NB4 (cell line): Measurements from ENCODE around the gene FERMT3.

Source experiments
- DNase-seq: peaks from one replicate; pipeline ENCODE4 v3.0.0; 2010; ENCODE audit warnings: low read depth
- H3K4me3 ChIP-seq: one replicate; pipeline ENCODE4 v1.5.1; 2011; ENCODE audit warnings: mild to moderate bottlenecking, low read depth, low read length, moderate library complexity
- MYC ChIP-seq: IDR thresholded peaks from 2 replicates; pipeline ENCODE4 v1.6.1; 2011; ENCODE audit warnings: low read depth, low read length
- POLR2A ChIP-seq: IDR thresholded peaks from 2 replicates; pipeline ENCODE4 v1.6.1; 2011; ENCODE audit warnings: mild to moderate bottlenecking; ENCODE audit not compliant: insufficient read length; ENCODE audit errors: extremely low read depth
- TF ChIP-seq, protein P1 (sequence below): IDR thresholded peaks from one replicate; pipeline ENCODE4 v1.5.1; 2012; ENCODE audit warnings: low read depth, low read length
- TF ChIP-seq, protein P2 (sequence below): IDR thresholded peaks from 2 replicates; pipeline ENCODE4 v1.6.1; 2011; ENCODE audit warnings: low read depth, low read length

The FERMT3 gene

DNA sequence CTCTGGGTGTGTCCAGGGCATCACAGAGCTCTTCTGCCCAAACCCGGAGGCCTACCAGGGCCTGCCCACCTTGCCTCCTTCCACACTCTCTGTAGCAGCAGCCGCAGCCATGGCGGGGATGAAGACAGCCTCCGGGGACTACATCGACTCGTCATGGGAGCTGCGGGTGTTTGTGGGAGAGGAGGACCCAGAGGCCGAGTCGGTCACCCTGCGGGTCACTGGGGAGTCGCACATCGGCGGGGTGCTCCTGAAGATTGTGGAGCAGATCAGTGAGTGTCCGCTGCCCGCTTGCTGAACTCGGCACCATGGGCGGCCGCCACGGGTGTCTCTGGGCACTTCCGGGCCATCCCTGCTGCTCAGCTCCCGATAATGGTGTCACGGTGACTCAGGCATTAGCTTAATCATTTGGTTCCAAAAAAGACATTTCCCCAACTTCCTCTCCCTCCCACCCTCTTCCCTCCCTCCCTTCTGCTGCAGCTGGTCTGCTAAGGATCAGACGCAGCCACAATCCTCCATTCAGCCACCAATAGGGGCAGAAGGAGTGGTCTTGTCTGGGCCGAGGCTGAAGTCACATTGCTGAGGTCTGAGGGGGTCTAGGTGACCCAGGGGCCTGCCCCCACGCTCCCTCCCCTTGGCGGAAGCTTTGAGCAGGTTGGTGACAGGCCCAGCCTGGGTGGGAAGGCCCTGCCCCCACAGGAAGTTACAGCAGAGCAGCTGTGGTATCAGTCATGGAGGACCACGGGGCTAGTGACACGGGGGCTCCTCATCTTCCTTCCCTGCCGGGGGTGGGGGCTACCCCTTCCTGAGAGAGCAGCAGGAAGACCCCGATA is 950 bp downstream of the FERMT3 start:
- H3K4me3 ChIP-seq, result peak overlapping the region; percentile 95
- peak; percentile 95 for DNase-seq
- TF ChIP-seq, protein P1, sequence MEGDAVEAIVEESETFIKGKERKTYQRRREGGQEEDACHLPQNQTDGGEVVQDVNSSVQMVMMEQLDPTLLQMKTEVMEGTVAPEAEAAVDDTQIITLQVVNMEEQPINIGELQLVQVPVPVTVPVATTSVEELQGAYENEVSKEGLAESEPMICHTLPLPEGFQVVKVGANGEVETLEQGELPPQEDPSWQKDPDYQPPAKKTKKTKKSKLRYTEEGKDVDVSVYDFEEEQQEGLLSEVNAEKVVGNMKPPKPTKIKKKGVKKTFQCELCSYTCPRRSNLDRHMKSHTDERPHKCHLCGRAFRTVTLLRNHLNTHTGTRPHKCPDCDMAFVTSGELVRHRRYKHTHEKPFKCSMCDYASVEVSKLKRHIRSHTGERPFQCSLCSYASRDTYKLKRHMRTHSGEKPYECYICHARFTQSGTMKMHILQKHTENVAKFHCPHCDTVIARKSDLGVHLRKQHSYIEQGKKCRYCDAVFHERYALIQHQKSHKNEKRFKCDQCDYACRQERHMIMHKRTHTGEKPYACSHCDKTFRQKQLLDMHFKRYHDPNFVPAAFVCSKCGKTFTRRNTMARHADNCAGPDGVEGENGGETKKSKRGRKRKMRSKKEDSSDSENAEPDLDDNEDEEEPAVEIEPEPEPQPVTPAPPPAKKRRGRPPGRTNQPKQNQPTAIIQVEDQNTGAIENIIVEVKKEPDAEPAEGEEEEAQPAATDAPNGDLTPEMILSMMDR, result no peak
- TF ChIP-seq MYC (peak; percentile 71), POLR2A (peak; percentile 40)
- TF ChIP-seq, protein P2, sequence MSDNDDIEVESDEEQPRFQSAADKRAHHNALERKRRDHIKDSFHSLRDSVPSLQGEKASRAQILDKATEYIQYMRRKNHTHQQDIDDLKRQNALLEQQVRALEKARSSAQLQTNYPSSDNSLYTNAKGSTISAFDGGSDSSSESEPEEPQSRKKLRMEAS, result peak; percentile 61

DNA sequence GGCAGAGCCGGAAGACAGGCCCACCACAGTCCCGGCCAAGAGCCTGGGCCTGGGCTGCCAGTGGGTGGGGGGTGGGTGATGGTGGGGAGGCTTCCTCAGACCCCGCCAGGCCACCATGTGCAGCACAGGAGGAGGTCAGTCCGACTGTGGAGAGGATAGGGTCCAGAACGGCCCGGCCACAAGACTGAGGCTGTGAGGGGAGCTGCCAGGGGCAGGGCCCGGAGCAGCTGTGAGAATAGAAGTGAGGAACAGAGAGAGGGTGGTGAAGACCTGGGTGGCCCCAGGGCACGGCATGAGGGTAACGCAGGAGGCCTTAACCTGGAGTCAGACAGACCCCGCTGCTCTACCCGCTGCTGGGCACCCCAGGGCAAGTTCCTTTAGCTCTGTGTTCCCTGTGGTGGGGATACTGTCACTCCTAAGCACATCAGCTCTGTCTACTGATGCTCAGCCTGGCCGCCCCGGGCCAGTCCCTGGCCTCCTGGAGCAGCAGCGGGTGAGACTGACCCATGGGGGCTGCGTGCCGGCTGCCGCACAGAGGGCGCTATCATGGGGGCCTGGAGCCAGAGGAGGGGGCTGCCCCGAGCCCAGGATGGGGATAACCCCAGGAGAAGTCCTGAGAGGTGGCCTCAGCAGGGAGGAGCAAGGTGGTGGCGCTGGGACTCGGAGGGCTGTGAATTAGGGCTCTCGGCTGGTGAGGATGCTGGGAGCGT is 1.7 kb downstream of the FERMT3 start:
- H3K4me3 ChIP-seq, result peak overlapping the region; percentile 95
- TF ChIP-seq, protein P2, result no peak
- no peak for DNase-seq

DNA sequence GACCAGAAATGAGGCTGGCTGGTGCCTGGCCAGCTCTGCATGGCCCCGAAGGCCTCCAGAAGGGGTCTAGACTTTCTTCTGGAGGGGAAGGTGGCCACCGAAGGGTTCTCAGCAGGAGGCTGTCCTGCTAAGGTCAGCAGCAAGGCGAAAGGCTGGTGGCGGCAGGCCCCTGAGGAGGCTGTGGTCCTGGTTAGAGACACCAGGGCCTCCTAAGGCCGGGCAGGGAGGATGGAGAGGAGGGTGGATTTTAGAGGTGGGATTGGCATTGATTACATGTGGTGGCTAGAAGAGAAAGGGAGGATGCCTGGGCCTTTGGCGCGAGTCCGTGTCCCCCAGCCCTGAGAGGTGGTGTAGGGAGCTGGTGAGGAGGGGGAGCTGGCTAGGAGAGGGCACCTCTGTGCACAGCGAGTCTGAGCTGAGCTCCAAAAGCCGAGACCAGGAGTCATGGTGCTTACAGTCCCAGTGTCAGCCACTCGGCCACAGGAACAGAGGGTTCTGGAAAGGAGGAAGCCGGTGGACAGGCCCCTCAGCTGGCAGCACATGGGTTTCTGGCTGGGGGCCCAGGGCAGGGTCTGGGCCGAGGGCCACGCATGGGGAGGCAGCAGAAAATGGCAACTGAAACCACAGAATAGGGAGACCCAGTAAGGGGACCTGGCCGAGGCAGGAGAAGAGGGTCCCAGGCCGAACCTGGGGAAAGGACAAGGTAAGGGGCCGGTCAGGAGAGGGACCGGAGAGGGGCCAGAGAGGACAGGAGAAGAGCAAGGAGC is 2.5 kb downstream of the FERMT3 start:
- TF ChIP-seq, protein P1, result no peak
- TF ChIP-seq MYC (no peak), POLR2A (no peak)
- TF ChIP-seq, protein P2, result no peak
- no peak for DNase-seq
- H3K4me3 ChIP-seq, result no peak overlapping the region

DNA sequence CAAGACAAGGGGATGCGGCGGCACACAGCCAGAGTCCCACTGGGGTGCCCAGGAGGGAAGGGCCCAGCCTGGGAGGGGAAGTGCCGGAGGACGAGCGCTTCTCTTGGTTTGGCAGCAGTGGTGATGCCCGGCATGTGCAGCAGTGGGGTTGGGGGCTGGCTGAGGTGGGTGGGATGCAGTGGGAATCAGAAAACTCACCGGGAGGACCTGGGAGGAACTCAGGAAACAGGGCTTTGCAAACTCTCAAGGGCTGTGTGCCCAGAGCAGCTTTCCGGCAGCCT is 3.0 kb downstream of the FERMT3 start:
- DNase-seq, result no peak
- no peak overlapping the region for H3K4me3 ChIP-seq
- TF ChIP-seq POLR2A, result no peak
- TF ChIP-seq, protein P2, result no peak
- TF ChIP-seq, protein P1, result no peak
- TF ChIP-seq MYC, result no peak

DNA sequence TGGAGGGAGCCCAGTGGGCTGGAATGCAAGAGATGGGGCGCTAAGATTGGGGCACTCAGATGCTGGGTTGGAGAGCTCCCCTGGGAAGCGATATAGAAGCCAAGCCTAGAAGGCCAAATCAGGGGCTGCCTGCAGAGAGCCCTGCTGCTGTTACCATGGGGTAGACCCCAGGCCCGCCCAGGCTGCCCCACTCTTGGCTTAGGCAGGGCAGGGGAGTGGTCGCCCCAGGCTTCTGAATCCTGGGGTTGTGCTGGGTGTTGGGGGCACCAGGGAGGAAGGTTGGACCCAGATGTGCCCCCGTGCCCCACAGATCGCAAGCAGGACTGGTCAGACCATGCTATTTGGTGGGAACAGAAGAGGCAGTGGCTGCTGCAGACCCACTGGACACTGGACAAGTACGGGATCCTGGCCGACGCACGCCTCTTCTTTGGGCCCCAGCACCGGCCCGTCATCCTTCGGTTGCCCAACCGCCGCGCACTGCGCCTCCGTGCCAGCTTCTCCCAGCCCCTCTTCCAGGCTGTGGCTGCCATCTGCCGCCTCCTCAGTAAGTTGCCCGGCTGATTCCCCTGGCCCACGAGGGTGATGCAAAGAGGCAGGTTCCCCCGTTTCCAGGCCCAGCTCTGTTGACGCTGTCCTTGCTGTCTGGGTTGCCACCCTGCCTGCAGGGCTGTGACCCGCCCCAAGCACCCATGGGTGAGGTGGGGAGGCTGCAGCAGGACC is 3.9 kb downstream of the FERMT3 start:
- DNase-seq, result no peak
- no peak for TF ChIP-seq POLR2A
- TF ChIP-seq, protein P2, result no peak
- no peak overlapping the region for H3K4me3 ChIP-seq

DNA sequence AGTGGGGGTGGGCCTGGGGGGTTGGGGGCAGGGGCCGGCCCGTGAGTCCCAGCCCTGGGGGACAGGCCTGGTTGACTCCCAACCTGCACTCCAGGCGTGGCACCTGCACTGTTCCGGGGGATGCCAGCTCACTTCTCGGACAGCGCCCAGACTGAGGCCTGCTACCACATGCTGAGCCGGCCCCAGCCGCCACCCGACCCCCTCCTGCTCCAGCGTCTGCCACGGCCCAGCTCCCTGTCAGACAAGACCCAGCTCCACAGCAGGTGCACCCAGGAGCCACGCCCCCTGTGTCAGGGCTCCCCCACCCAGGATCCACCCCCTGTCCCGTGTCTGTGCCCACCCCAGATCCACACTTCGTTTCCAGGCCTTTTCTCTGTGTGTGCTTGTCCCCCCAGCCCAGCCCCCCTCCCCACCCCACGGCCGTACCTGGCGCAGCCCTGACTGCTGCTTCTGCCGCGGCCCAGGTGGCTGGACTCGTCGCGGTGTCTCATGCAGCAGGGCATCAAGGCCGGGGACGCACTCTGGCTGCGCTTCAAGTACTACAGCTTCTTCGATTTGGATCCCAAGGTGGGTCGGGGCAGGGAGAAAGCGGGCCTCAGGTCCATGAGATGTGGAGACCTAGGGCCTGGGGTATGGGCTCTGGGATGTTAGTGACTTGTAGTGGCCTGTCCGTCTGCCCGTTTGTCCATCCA is 4.8 kb downstream of the FERMT3 start:
- TF ChIP-seq, protein P2, result no peak
- no peak for TF ChIP-seq MYC
- TF ChIP-seq POLR2A, result no peak
- TF ChIP-seq, protein P1, result no peak
- no peak for DNase-seq
- H3K4me3 ChIP-seq, result no peak overlapping the region
